HG03460 (cell line): ENCODE data around the gene COL4A6.

Experiments used
- ATAC-seq: cut with Tn5 transposase; IDR thresholded peaks from one replicate; pipeline ENCODE4 v1.9.1; 2021; ENCODE audit not compliant: unreplicated experiment

The COL4A6 gene

DNA sequence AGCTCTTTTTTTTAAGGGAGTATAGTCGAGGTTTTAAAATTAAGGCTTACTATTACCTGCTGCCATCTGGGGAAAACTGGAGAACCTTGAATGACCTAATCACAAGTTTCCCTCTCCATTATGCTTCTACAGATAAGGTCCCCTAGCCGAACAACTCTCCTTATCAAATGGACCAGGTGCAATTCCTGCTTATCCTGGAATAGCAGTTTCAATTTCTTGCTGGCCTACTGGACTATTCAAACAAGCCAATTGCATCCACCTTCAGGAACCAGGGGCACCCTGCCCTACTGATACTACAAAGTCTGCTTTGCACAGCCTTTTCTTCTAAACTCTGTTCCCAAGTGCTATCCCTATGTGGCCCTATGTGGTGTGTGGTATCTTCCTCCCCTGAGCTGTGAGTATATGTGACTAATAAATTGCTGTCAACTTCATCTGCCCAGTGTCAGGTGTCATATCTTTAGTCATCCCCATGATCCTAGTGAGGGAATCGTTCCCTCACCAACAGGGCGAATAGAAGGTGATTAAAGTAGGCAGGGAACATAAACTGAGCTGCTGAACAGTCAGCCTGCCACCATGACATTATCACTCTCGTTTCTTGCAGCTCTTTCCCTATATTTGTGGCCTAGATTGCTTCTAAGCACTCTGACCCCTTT is 218.1 kb downstream of the COL4A6 start:
- ATAC-seq: no peak

DNA sequence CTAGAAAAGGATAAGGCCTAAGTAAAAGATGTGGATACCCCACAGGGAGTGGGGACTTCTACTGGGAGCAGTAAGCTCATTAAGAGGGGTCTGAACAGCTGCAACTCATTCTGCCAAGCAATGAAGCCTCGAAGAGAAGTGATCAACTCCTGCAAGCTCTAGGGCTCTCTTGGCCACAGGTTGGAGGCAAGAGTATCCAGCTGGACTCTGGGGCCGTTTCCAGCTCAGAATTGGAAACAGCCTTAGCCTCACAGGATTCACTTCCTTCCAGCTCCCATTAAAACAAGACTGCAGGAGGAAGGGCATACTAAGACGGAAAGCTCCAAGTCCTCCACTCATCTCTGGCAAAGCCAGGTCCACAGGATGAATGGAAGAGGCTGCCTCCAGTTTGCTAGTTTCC is 220.3 kb downstream of the COL4A6 start:
- ATAC-seq: no peak

DNA sequence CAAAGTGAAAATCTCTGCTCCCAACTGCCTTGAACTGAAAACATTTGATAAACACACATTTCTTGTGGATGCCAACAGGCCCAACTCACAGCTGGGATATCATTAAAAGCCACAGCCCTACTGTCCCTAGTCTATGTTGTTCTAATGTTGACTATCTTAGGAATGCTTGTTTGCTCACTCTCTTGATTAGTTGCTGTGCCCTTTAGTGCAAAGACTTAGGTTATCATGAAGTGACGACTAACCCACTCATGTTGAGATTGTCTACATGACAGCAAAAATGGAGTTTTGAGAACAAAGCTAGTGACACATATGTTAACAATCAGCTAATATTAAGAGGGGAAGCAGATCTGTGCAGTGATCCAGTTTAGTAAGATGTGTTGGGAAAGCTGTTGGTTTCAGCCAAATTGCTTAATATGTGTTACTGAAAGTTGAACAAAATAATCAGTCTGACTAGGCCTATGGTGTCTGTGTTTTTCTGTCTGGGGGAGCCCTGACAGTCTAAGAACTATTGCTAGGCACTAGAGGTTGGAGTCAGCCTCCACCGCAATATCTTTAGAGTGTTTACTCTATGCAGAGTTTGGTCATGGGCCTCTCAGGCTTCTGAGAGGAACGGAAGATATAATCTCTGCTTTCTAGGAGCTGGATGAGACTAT is 221.2 kb downstream of the COL4A6 start:
- ATAC-seq: no peak

DNA sequence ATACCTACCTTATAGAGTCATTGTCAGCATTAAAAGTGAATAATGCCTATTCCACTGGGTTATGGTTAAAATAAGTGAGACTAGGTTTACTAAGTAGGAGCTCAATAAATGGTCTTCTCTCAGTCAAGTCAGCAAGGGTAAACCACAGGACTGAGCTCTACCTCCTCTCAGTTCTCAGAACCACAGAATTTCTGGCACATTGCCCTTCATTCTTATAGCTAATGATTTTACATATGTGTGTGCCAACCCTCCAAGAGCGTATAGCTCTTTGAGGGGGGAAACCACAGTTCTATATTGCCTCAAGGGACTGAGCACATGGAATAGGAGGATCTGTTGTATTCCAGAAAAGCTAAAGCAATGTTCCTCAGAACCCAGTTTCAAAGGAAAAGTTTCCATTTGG is 221.8 kb downstream of the COL4A6 start:
- no peak for ATAC-seq

DNA sequence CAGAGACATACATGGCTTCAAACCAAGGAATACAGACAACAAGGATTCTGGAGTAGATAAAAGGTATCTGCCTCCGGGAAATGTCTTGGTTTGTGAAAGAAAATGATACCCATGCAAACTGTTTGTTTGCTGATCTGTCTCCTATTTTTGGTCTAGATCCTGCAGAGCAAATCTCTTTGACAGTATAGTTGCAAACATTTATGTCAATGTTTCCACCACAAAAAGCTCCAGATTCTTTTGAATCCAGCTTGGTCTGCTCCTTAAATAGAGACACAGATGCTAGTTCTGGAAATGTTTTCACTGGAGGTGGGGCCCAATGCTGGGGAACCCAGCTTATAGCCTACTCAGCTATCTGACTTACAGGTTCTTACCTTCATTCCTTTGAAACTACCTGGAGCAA is 226.9 kb downstream of the COL4A6 start:
- ATAC-seq: no peak

DNA sequence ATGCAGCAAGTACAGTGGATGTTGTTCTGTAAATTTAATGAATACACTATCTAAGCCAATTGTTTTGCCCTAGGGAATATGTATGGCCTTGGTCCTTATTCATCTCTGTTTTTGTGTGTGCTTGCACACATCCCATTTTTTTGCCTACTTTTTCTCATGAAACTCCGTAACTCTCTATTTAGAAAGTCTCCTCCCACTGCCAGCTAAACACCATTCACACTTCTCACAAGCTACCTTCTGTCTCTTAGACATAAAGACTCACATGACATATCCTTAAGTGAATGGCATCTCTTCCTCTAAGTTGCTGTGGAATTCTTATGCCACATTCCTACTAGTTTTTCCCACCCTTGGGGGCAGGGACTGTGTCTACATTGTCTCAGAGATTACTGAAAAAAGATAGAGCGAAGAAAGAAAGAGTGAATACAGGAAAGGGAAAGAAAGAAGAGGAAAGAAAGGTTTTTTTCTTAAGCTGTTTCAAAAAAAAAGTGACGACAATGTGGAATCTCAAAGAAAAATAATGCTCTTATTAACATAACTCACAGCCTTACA is 229.1 kb downstream of the COL4A6 start:
- no peak for ATAC-seq

DNA sequence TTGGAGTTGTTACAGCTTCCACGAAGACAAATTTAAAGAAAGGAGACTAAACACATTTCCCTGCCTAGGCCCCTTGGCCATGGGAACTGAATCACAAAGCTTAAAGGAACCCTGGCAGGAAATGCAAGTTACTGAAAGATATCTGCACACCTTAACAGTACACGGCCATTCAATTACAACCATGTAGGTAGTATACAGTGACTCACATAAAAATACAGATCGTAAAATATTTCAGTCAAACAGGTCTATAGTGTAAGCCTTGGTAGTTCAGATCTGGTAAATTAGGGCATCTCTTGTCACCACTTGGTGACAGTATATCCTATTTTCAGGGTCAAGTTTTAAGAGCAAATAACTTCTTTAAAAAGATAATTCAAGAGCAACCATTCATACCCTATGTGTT is 234.7 kb downstream of the COL4A6 start:
- ATAC-seq: no peak

DNA sequence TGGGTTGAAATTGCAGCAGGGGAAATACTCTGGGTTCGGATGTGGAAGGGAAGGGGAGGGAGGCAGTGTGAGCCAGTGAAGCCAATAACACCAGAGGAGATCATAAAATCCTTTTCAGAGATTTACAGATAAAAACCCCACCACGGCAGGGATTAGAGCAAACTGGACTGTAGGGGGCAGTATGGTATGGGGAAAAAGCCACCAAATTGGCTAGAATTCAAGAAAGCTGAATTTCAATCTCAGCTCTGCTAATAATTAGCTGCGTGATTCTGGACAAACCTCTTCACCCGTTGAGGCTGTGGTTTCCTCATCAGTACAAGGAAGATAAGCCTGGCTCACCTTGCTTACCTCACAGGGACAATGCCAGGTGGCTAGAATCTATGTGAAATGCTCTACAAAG is 238.5 kb downstream of the COL4A6 start:
- ATAC-seq: no peak

DNA sequence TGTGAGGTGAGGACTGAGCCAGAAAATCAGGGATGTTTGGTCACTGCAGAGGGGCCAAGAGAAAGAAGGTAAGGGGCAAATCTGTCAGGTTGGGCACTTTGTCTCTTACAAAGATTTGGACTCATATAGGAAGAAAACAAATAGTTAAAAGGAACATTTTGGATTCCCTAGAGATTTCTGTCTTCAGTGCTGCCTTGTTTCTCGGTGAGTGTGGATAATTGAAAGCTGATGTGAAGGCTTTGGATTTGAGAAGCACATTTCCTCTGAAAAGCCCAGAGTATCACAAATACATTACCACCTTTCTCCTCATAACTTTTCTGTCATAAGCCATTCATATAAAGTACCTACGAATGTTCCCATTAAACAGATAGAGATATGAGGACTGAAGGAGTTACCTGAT is 239.2 kb downstream of the COL4A6 start:
- no peak for ATAC-seq

DNA sequence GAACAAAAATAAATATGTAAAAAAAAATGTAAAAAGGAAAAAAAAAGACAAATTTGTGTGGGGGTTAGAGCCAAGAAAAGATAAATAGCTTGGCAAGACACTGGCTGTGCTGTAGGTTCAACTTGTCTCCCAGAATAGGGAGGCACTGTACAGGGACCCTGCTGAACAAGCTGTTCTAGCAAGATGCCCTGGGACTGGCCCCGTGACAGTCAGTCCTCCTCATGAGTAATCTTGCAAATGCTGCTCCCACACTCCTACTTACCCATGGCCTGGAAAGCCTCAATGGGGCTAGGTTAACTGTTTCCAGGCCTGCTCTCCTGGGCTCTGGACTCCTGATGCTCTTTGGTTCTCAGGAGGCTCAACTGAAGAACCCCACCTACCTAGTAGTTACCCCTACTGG is 239.8 kb downstream of the COL4A6 start:
- ATAC-seq: no peak

DNA sequence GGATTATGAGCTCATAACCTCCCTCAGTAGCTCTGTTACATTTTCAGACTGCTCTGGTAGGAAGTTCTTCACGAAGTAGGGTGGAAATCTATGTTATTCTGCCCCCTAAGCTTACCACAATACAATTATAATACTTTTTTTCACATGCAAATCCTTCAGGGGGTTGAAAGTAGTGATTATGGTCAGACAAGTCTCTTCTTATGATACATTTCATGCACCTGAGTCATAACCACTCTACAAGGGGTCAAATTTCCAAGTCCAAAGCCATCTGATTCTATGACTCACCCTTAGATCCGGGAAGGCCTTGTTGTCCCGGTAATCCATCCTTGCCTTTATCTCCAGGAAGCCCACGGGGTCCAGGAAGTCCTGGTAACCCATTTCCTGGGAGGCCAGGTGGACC is 251.4 kb downstream of the COL4A6 start:
- no peak for ATAC-seq

DNA sequence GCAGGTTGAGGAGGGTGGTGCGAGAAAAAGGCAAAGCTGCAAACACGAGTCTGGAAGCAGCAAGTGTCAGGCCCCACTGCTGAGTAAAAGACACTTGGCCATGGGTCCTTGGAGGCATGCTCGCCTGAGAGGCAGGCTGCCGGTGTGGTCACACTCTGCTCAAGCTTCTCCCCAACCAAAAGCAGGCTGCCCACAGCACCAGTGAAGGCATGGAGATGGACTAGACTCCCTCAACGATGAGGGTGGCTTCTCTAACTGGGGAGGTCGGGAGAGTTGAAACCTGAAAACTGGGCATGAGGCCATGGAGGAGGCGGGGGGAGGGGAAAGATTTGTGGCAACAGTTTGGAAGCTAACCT is 260.1 kb downstream of the COL4A6 start:
- ATAC-seq: no peak

DNA sequence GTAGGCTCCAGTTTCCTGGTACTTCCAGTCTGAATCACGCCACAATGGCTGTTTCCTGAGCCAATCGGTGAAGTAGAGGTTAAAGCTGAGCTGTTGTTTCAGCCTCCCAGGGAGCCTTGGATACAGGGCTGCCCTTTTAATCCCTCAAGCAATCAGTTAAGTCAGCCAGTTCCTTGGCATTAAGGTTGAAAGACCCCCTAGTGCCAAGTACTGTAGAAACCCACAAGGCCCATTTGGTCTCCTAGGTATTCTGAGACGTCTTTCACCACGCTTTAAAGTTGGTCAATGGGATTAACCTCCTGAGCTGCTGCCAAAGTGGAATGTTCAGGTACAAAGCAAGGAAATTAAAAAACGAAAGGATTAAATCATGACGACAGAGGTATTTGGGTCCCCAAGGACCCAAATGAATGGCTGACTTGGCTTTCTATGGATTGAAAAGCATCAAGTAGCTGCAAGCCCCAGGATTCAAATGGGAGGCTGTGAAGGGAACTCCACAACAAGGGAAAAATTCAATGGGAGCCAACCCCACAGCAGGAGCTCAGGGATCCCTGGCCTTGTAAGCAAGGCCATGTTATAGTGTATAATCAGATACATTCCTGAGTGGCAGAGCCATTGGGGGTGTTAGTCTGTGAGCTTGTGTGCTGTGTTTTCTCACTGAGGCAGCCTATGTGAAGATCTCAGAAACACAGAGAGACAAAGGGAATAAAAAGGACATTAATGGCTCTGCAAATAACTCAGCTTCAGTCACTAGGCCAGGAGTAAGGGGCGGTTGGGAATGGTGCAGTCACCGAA is 260.7 kb downstream of the COL4A6 start:
- no peak for ATAC-seq

DNA sequence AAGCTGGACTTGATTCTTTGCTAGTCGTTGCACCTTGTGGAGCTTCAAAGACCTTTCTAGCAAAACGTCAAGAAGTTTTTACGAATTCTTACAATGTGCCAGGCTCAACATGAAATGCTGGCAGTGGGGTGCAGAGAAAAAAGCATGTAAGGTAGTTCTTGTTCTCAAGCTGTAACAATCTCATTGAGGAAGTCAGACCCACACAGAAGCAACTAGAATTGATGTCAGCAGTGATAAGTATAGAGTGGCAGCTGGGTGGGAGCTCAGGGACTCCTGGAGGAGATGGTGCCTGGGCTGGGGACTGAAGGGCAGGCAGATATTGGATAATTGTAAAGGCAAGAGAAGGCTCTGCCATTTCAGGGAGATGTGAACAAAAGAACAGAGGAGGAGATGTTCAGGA is 264.3 kb downstream of the COL4A6 start:
- no peak for ATAC-seq

DNA sequence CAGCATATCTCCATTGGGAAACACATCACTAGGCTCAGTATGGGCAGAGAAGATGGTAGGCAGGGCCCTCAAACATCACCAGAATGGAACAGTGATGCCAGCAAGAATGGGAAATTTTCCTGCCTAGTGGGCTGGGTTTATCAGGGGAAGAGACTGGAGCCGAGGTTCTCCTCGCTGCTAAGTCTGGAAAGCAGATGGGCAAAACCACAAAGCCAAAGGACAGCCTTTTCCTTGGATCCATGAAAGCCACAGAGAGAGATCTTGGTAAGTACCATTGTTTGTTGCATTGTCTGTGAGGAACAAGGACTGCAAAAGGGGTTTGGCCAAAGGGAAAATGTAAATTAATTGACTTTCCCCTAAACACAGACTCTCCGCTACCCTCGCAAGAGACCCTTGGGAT is 266.6 kb downstream of the COL4A6 start:
- no peak for ATAC-seq

DNA sequence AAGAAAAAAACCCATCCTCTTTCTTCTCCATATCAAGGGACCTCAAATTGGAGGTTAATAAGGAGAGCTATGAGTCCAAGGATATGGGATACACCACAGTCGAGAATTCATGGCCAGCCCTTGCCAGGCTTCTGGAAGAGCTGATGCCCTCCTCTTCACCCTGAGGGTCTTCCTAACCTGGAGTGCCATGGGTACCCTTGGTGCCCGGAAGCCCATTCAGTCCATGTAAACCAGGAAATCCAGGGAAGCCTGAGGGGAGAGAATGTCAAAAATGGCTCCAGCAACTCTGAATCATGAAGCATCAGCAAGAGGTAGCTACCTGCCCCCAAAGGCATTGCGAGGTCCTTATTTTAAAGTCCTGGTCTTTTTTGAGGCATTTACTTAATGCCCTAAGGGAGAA is 268.5 kb downstream of the COL4A6 start:
- ATAC-seq: no peak

DNA sequence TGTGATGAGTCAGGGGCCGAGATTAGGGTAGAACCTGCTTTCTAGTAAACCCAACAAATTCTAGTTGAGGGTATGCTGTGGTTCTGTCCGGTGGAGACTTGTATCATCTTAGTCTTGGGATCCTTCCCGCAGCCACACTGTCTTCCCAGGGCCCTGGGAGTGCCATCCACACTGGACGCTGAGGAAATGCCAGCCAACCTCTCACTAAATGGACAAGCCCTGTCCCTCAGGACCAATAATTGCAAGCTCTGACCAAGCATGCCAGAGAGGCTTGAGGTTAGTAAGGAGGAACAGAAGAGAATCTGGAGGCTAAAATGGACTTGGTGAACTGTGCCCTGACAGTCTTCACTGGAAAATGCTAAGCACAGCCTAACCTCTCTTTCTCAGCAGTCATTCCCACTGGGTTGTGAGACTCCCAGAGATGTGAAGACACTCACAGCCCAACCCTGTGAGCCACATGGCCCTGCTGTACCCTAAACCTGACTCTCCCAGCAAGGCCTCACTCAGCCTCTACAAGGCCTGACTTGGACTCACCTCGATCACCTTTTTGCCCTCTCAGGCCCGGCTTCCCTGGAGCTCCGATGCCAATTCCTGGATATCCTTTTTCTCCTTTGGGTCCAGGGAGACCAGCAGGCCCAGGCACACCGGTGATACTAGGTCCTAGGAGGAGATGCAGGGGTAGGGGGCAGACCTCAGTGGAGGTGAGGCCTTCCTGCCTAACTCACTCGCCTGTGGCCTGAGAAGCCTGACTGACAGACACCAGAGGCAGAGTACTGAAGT is 269.1 kb downstream of the COL4A6 start:
- no peak for ATAC-seq

DNA sequence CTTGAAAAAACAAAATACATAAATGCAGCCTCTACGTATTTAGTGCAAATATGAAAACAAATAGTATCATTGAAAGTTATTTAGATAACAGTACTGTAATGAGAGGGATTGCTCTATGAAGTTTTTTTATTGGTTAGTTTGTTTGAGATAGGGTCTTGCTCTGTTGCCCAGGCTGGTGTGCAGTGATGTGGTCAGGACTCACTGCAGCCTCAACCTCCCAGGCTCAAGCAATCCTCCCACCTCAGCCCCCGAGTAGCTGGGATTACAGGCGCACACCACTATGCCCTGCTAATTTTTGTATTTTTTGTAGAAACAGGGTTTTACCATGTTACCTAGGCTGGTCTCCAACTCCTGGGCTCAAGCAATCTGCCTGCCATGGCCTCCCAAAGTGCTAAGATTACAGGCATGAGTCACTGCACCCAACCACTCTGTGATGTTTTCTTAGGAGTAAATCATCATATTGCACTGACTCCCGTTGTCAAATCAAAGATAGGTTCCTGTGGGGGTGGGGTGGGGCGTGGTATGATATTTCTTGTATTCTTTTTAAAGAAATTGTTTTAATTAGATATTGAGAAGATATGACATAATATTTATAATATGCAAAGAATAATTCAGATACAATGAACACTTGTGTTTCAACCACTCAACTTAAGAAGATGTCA is 270.9 kb downstream of the COL4A6 start:
- ATAC-seq: no peak

DNA sequence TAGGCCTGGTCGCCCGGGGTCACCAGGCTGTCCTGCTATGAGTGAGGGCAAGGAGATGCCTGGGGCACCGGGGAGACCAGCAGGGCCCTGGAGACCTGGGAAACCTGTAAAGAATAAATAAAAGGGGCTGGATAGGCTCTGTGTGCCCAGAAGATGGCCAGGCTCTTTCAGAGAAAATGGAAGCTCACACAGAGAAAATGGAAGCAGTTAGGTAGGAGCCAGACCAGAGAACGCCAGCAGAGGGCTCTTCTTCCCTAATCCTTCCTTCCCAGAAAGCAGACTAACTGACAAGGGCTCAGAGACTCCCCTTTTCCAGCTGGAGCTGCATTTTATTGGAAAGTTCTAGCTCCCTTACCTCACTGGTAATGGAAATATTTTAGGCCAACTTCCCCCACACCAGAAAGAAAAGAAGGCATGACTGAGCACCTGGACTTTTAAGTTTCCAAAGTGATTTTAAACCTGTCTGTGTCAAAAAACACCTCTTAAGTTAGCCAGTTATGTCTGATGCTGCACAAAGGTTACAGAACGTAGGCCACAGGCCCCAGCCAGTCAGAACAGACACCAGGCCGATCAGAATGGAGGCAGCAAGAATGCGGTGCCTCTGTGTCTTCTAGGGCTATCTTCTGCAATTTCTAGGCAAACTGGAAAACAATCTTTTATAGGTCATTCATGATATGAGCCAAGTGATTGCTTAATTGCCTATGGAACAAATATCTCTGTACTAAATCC is 272.7 kb downstream of the COL4A6 start:
- no peak for ATAC-seq
